DLD1 (cell line): ENCODE measurements around the gene SSBP3.

Source experiments
- in situ Hi-C: cut with HindIII; loops from 2 replicates; pipeline ENCODE4 v1.10.0; 2017; ENCODE audit warnings: low sequenced_read_pairs

The SSBP3 gene

GRCh38 chr1:54332781-54333585, 73.2 kb downstream of the SSBP3 start:
- in situ Hi-C loops: no loop called here

- in situ Hi-C loops: no loop called here
Observed at GRCh38 chr1:54331843-54332463, 74.2 kb downstream of the SSBP3 start.

- in situ Hi-C loops: no loop called here
Observed at GRCh38 chr1:54331091-54331772, 75.0 kb downstream of the SSBP3 start.

GRCh38 chr1:54329312-54330003, 76.7 kb downstream of the SSBP3 start:
- in situ Hi-C loops: no loop called here

GRCh38 chr1:54328066-54328636, 78.0 kb downstream of the SSBP3 start:
- in situ Hi-C loops: no loop called here

- in situ Hi-C loops: no loop called here
Observed at GRCh38 chr1:54327386-54328065, 78.7 kb downstream of the SSBP3 start.

- in situ Hi-C loops: no loop called here
Observed at GRCh38 chr1:54326543-54327385, 79.4 kb downstream of the SSBP3 start.

- in situ Hi-C loops: no loop called here
Observed at GRCh38 chr1:54325703-54326461, 80.3 kb downstream of the SSBP3 start.

GRCh38 chr1:54325284-54325683, 80.9 kb downstream of the SSBP3 start:
- in situ Hi-C loops: no loop called here

GRCh38 chr1:54324251-54325140, 81.7 kb downstream of the SSBP3 start:
- in situ Hi-C loops: no loop called here

GRCh38 chr1:54323921-54324250, 82.3 kb downstream of the SSBP3 start:
- in situ Hi-C loops: no loop called here

- in situ Hi-C loops: no loop called here
Observed at GRCh38 chr1:54323324-54323739, 82.9 kb downstream of the SSBP3 start.

GRCh38 chr1:54318246-54318814, 87.9 kb downstream of the SSBP3 start:
- in situ Hi-C loops: no loop called here

- in situ Hi-C loops: no loop called here
Observed at GRCh38 chr1:54317084-54317483, 89.1 kb downstream of the SSBP3 start.

GRCh38 chr1:54315099-54315498, 91.1 kb downstream of the SSBP3 start:
- in situ Hi-C loops: no loop called here

- in situ Hi-C loops: no loop called here
Observed at GRCh38 chr1:54314696-54315095, 91.5 kb downstream of the SSBP3 start.

GRCh38 chr1:54312796-54313316, 93.3 kb downstream of the SSBP3 start:
- in situ Hi-C loops: no loop called here
